GM18861 (cell line): ENCODE data around the gene STIM2.
"Not testable (repeated sequence)": the region's sequence is repeated elsewhere in the genome, so short reads cannot be mapped to it uniquely, and the experiment has no call there.

Experiments
- ATAC-seq: cut with Tn5 transposase; IDR thresholded peaks from one replicate; pipeline ENCODE4 v1.9.1; 2021; ENCODE audit not compliant: unreplicated experiment

The STIM2 gene

DNA sequence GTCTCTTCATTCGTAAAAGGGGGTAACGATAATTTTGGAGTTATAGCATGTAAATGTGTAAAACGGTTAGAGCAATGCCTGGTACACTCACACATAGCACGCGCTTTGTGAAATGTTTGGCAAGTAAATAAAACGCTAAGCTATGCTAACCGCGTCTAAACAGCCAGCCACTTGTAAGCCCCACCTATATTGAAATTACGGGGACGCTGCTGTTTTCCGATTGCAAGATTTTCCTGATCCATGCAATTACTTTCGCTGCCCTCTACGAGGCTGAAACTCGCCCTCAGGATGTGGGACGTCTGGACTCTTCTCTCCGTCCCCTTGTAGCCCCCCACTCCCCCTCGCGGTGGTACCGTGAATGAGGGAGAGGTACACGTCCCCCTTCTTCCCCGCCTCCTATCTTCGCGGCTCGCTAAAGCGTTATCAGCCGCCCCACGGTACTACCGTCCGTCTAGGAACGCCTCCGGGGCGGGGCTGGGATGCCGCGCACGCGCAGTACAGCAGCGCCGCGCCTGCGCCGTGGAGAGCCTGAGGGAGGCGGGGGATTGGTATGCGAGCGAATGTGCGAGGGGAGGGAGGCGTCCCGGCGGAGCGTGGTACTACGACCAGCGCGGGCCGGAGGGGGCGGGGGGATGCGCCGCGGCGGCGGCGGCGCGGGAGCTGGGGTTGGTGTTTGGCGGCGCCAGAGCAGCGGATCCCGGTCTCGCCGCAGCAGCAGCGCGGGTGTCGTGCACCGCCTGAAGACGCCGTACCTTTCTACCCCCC, at the start of gene STIM2:
Gene STIM2, plus strand, starts transcription at position 685 of the 765 bp plus-strand sequence.
- peak; percentile 43 for ATAC-seq

DNA sequence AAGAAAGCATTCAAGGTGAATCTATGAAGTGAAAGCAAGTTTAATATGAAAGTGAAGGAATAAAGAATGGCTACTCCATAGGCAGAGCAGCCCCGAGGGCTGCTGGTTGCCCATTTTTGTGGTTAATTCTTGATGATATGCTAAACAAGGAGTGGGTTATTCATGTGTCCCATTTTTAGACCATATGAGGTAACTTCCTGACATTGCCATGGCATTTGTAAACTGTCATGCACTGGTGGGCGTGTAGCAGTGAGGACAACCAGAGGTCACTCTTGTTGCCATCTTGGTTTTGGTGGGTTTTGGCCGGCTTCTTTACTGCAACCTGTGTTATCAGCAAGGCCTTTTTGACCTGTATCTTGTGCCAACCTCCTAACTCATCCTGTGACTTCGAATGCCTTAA, 49.1 kb upstream of the STIM2 start:
- ATAC-seq, result not testable (repeated sequence)

DNA sequence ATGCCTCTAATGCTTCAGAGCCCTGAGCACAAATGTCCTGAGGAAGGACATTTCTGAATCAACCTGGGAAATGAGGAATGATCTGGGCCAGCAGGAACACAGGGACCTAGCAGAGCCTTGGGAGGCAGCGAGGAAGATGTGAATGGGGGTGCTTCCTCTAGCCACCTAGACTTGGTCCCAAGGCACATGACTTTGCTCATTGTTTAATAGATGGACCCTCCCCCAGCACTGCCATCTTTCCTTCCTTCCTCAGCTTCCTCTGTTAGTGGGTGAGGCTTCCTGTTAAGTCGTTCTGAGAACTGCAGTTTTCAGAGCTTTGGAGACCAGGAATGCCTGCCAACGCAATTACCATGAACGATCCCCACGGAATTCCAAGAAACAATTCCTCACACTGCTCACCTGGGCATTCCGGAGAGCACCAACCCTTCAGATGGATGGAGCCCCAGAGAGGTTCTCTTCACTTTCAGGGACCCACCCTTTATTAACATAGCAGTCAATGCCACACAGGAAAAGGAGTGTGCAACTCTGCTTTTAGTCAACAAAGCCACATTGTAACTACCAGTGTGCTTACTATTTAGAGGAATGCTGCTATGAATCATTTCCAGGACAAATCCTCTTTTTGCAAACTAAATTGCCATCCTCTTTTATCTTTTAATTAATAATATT, 48.5 kb upstream of the STIM2 start:
- no peak for ATAC-seq

DNA sequence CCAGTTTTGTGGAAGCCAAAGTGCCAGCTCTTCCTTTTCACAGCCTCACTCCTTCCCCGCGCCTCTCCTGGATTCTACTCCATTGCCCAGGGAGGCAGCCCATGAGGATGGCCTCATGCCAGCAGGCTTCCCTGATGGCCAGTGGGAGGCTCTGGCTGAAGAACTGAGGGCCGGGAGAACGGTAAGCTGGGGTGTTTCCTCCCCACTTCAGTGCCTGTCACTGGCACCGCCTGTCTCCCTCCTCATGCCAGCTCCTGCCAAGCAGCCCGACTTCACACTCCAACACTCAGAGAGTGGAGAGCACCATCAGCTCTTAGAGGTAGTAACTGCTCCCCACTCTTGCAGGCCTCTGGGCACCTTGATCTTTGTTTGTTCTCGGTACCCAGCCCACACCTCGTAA, 46.9 kb upstream of the STIM2 start:
- ATAC-seq, result no peak

DNA sequence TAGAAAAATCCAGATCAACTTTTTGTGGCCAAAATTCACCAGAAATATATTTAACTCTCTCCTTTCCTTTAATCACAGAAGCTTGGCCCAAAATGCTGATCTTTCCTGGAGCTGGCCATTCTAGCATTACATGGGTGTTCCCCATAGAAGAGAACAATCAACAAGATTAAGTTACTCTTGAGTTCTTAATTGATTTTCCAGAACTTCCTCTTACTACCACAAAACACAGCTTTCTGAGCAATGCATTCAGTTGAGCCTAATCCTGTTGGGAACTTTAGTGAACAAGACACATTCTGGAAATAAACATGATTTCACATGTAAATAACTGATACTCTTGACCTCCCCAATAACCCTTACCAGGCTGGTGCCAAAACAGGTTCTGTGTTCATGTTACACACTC, 45.4 kb upstream of the STIM2 start:
- no peak for ATAC-seq

DNA sequence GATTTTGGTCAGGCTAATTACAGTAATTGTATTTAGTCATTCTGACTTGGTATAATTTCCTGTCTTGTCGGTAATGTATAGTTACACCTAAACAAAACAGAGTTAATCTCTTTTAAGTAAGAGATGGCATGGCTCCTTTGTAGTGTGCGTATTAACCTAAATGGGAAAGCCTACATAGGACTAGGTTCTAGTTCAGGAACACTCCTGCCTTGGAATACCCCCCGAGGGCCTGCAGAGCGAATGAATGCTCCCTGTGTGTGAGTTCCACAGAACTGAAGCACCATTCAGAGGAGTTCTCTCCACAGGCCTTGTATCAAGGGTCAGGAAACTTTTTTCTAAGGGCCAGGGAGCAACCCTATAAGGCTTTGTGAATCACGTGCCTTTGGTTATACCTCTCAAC, 44.9 kb upstream of the STIM2 start:
- no peak for ATAC-seq

DNA sequence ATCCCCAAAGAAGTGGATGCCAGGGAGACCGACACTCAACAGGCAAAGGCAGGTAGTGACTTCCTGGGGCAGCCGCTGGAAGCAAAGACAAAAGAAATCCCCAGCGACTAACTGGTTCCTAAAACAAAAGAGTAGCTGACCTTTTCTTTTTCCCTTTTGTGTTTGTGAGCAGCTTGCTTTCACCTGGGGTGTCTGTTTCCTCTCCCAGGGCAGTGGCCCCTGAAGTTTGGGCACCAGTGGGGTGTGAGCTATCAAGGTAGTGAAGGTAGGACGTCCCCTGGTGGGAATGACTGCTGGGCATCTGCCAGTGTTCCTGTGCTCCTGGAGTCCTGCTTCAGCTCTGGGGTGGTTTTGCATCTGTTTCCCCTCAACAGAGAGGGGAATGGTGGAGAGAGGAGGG, 41.6 kb upstream of the STIM2 start:
- ATAC-seq, result no peak

DNA sequence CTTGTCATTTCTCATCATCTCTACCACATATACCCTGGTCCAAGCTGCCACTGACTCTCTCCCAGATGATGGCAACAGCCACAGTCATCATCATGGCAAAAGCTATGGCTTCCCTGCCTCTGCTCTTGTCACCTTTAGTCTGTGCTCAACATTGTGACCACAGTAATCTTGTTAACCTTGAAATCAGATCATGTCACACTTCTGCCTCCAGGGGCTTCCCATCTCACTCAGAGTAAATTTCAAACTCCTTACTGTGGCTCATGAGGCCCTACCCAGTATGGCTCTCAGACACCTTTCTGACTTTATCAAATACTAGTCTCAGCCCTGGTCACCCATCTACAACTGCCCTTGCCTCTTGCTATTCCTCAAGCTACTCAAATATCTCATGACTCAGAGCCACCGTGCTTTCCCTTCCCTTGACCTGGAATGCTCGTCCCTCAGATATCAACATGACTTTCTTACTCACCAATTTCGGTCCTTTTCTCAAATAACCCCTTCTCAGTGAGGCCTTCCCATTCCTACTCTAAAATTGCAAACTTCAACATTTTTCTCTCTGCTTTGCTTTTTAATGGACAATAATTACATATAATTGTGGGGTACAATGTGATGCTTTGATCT, 41.1 kb upstream of the STIM2 start:
- ATAC-seq, result no peak

DNA sequence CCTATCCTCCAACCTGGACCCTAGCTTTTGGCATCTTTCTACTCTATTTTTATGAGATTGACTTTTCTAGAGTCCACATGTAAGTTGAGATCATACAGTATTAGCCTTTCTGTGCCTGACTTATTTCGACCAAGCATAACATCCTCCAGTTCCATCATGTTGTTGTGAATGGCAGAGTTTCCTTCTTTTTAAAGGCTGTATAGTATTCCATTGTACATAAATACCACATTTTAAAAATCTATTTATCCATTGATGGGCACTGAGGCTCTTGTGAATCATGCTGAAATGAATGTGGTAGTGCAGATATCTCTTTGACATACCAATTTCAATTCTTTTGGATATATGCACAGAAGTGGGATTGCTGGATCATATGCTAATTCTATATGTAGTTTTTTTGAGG, 40.3 kb upstream of the STIM2 start:
- no peak for ATAC-seq

DNA sequence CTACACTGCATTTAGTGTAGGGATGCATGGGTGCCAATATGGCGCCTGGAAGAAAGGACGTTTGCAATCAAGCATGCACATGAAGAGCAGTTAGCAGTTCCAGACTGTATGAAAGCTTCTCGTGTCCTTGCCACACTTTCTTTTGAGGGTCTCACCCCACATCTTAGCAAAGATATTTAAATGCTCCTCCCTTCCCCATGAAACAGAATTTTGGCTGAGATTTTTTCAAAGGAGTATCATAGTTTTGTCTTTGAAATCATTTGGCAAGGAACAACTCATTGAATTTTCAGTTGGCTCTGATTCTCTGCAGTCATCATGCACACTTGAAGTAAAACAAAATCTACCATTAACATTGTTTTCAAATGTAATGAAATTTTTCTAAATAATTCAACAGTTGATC, 39.6 kb upstream of the STIM2 start:
- ATAC-seq, result no peak

DNA sequence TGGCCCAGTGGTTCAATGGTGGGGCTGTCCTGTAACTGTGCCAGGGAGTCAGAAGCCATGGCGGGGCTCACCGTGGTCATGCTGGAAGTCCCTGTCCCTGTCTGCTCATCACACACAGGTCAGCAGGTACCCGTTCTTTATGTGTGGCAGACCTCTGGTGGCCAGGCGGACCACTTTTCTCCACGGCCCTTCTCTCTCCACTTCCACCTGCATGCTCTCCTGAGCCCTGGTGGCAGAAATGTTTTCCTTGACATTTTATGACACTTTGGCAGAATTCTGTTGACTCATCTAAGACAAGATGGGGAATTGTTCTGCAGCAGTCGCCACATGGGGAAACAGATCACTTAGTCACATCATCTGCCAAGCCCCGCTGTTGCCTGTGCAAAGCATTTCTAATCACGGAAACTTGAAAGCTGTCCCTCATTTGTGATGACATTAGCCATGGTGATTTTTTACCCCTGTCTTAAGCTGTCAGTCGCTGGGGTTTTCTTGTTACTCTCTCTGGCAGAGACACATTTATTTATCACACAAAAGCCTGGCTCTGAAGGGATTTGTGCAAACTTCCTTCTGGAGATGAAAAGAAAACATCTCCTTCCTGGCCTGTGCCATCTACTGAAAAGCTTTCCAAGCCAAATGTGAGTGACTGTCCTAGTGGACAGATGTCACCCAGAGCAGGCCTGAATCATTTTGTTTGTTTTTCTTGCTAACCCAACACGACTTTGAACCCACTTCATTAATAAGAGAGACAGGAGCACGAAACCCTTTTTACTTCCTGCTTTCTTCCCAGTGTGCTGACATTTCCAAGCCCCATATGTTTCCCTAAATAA, 38.8 kb upstream of the STIM2 start:
- ATAC-seq, result no peak

DNA sequence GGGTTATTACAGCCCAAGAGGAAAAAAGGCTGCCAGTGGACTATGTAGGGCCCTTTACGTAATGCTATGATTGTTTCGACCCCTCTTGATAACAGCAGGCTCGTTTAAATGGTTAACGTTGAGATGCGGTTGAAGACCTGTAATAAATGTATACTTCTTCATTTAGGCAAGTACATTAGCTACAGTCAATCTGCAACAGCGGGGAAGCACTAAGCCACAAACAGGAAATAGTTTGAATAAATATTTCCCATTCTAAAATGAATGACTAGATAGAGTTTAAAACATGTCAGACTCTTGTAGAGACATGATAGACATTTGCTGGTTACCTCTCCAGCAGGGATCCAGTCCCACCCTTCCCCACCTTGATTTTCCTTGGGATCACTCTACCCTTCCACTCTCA, 38.1 kb upstream of the STIM2 start:
- peak; percentile 62 for ATAC-seq

DNA sequence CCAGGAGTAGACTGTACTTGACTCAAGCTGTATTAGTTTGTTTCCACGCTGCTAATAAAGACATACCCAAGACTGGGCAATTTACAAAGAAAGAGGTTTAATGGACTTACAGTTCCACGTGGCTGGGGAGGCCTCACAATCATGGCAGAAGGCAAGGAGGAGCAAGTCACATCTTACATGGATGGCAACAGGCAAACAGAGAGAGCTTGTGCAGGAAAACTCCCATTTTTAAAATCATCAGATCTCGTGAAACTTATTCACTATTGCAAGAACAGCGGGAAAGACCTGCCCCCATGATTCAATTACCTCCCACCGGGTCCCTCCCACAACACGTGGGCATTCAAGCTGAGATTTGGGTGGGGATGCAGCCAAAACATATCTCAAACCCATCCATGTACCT, 37.7 kb upstream of the STIM2 start:
- not testable (repeated sequence) for ATAC-seq

DNA sequence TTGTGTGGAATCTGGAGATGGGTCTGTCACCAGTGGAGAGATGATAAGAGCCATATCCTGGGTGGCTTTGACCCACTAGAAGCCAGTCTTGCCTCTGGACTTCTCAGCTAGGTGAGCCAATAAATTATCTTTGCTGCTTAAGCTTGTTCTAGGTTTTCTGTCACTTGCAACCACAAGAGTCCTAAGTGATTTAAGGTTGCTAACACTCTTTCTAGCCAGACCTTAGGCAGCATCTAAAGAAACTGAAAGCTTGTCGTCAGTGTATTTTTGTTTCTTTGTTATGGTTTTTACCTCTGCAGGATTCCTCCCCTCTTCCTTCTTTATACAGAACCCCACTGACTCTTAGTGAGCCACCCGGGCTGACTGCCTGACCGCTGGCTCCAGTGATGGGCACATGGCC, 37.1 kb upstream of the STIM2 start:
- no peak for ATAC-seq

DNA sequence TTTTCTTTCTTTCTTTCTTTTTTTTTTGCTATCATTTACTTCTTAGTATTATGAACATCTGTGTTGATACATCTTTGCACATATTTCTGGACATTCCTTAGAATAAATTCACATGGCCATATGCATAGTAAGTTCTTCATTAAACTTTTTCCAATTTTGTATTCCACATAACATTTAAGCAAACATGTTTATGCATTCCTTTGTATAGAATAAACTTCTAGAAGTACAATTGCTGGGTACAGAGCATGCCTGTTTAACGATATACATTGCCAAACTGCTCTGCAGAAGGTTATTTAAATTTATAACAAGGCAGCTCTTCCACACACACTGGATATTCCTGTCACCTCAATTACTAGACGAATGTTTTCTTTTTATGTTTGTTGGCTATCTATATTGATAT, 36.0 kb upstream of the STIM2 start:
- ATAC-seq, result no peak

DNA sequence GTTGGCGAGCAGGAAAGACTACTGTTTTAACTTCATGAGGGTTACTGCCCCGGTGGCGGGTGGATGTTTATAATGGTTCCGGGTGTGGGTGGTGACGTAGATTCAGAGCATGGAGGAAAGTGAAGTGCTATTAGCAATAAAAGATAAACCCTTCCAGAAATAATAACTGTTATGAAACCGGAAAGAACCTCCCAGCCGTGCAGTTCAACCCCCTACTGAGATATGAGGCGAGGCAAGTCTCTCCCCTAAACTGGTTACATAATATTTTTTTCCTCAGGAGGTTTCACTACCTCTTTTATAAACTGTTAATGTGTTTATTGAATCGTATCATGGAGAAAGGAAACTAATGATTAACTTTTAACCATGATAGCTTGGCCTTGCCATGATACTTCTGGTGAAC, 33.9 kb upstream of the STIM2 start:
- ATAC-seq, result peak; percentile 84

DNA sequence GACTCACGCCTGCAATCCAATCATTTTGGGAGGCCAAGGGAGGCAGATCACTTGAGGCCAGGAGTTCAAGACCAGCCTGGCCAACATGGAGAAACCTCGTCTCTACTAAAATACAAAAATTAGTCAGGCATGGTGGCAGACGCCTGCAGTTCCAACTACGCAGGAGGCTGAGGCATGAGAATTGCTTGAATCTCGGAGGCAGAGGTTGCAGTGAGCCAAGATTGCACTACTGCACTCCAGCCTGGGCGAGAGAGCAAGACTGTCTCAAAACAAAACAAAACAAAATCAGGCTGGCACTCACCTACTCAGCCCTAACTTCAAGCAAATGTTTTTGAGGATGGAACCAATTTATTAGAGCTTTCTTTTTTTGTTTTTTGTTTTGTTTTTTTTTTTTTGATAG, 33.3 kb upstream of the STIM2 start:
- not testable (repeated sequence) for ATAC-seq

DNA sequence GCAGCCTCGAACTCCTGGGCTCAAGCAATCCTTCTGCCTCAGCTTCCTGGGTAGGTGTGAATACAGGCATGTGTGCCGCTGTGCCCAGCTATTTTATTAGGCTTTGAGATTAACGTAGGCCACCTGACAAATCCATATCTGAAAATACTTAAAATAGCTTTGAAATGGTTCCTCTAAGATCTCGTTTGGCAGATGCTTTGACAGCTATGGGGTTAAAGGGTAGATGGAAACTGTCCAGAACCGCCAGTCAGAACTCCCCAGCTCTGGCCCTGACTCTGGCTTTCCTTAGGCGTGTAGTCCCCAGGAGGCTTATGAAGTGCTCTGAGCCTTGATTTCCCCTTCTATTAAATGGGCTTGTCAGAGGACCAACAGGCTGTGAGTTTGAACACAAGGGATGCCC, 32.8 kb upstream of the STIM2 start:
- no peak for ATAC-seq

DNA sequence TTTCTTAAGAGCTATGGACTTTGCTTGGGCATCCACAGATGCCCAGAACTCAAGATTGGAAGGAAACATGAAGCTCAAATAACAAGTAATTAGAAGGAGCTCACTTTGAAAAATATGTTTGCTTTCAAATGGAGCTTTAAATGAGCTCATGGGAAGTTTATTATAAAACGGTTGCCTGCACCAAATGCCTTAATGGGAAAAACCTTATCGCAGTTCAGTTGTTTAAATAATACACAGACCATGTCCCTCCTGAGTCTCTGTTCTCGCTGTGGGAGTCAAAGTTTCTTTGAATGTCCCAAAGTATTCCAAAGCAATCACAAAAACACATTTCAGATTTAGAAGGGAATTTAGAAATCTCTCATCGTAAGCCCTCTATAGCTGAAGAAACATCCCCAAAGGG, 31.6 kb upstream of the STIM2 start:
- ATAC-seq, result no peak

DNA sequence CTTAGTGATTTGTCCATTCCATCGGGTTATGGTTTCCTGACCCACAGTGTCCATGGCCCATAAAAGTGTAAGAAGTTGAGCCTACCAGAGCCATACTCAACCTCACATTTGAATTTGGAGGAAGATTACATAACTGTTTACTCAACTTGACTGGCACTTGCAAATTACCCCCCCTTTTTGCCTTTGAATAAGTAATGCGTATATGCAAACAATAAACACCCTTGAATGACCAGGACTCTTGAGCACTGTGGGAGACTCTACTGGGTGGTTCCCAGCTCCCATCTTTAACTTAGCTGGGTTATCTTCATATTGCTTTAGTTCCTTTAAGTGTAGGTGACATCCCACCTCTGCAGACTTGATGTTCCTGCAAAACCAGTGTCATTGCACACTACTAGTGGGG, 30.6 kb upstream of the STIM2 start:
- no peak for ATAC-seq

DNA sequence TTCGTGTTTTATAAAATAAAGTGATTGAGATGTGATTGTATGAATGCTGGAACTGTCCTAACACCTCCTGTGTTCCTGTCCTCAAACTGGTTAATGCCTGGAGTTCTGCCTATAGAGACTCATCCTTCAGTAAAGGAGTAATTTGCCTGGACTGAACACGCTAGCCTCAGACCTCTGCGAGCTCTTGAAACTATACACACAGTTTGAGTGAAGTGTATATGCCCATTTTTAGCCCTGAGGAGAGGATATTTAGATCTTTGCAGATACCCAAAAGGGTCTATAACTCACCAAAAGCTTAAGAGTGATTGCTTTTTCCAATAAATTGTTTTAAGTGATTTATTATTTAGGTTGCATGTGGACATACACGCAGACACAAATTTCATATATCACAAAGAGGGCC, 29.9 kb upstream of the STIM2 start:
- ATAC-seq, result no peak

DNA sequence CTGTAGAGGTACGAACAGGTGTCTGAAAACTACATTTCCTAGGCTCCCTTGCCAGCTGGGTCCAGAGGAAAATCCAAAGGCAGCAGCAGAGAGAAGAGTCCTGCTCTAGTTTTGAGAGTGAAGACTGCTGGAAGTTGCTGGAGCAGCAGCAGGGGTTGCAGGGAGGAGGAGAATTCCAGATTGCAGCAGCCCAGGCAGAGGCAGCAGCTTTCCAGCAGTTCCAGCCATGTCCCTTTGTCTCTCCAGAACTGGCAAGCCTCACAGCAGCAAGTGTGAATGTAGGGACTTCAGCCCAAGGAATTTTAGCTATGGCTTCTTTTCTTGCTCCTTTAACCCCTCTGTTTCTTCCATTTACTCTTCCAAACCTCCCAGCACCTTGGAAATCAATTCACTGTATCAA, 24.1 kb upstream of the STIM2 start:
- ATAC-seq, result no peak
